ENCODE data around the gene CCDC116. TPM values are rescaled to one million over a fixed set of nuclear protein-coding genes. Genes with fewer than 3 reads are reported as not detected.
"Not testable (repeated sequence)": the region's sequence is repeated elsewhere in the genome, so short reads cannot be mapped to it uniquely, and the experiment has no call there.

Gene CCDC116
- total and polyA plus RNA-seq, 2 experiments from 2014 or later, result 0.57 to 0.94 TPM

DNA sequence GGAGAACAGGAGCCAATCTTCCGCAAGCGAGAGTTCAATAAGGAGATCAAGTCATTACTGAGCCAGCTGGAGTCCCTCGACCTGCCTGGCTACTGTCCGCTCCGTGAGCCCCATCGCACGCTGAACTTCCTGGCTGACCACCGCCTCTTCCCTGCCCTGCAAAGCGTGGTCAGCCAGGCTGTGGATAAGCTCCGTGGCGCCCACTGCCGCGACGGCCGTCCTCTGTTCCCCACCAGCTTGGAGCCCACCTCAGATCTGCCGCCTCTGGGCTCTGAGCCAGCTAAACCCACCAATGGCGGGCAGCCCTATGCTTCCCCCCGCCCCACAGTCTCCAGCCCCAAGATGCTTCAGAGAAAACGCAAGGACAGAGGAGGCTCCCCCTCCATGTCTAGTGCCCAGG is 2.3 kb downstream of the CCDC116 start:
- Histone ChIP-seq H3K27ac (no peak overlapping the region), H3K4me1 (ENCODE audit: low read depth) (no peaks in the 10 kb centered on the region), H3K4me3 (no peak overlapping the region), H3K9me3 (ENCODE audit: low read depth) (no peaks in the 10 kb centered on the region), H3K36me3 (no peaks in the 10 kb centered on the region), H3K27me3 (no peaks in the 10 kb centered on the region)
- no peak for DNase-seq (ENCODE audit: low read depth in 1 of 2, low spot score in 1 of 2)
- TF ChIP-seq, protein P1, sequence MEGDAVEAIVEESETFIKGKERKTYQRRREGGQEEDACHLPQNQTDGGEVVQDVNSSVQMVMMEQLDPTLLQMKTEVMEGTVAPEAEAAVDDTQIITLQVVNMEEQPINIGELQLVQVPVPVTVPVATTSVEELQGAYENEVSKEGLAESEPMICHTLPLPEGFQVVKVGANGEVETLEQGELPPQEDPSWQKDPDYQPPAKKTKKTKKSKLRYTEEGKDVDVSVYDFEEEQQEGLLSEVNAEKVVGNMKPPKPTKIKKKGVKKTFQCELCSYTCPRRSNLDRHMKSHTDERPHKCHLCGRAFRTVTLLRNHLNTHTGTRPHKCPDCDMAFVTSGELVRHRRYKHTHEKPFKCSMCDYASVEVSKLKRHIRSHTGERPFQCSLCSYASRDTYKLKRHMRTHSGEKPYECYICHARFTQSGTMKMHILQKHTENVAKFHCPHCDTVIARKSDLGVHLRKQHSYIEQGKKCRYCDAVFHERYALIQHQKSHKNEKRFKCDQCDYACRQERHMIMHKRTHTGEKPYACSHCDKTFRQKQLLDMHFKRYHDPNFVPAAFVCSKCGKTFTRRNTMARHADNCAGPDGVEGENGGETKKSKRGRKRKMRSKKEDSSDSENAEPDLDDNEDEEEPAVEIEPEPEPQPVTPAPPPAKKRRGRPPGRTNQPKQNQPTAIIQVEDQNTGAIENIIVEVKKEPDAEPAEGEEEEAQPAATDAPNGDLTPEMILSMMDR (IDR thresholded peaks at IDR 0.05; ENCODE audit: low read depth, low read length), result no peak

DNA sequence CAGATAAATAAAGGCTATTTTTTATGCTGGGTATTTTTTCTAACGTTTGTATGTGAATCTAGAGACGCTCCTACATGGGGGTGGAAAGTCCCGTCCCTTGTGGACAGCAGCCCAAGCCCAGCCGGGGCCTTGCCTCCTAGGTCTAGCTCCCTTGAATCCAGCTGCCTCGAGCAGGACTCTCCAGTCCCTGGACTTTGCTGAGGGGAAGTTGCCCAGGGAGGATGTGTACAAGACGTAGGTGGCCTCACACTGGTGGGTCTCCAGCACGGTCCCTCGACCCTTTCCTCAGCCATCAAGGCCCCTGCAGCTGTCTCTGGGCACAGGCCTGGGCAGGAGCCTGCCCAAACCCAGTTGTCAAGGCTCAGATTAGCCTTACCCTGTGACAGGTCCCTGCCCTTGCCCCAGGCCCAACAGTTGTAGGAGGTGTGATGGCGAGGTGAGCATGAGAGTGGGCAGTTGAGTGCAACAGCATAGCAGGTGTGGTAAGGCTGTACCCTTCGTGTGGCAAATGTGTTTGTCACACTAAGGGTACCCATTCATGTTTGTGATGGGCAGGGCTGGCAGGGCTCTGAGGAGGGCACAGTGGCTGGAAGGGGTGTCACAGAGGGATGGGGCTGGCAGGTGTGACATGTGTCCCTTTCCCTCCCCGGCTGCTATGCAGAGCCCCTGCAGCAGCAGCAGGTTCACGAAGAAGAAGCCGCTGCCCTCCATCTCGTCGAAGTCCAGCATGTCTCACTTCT is 3.4 kb downstream of the CCDC116 start:
- Histone ChIP-seq H3K4me1 (ENCODE audit: low read depth) (no peaks in the 10 kb centered on the region), H3K9me3 (ENCODE audit: low read depth) (no peaks in the 10 kb centered on the region), H3K4me3 (no peak overlapping the region), H3K27ac (no peak overlapping the region), H3K36me3 (no peaks in the 10 kb centered on the region), H3K27me3 (no peaks in the 10 kb centered on the region)
- no peak for DNase-seq (ENCODE audit: low read depth in 1 of 2, low spot score in 1 of 2)
- TF ChIP-seq, protein P1 (IDR thresholded peaks at IDR 0.05; ENCODE audit: low read depth, low read length), result no peak

DNA sequence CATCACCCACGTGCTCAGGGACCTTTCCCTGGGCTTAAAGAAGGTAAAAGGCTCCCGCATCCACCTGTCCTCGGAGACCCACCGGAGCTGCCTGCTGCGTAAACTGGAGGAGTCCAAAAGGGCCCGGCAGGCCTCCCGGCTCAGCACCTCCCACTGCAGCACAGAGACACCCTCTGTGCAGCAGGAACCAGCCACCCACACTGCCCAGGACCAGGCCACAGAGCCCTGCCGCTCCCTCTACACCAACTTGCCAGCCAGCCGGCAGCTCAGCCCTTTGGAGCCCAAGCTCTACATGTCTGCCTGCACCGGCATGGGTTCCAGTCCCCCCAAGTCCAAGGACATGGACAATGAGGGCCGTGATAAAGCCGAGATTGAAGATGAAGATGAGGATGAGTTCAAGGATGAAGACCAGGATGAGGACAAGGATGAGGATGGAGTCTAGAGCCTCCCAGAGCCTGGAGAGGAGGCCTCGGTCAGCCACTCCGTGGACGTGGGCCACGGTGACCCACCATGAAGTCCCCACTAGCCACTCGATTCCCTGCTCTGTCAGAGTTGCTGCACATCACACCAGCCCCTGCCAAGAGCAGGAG is 4.2 kb downstream of the CCDC116 start:
- Histone ChIP-seq H3K36me3 (no peaks in the 10 kb centered on the region), H3K4me1 (ENCODE audit: low read depth) (no peaks in the 10 kb centered on the region), H3K9me3 (ENCODE audit: low read depth) (no peaks in the 10 kb centered on the region), H3K27me3 (no peaks in the 10 kb centered on the region), H3K27ac (no peak overlapping the region), H3K4me3 (no peak overlapping the region)
- no peak for DNase-seq (ENCODE audit: low read depth in 1 of 2, low spot score in 1 of 2)
- TF ChIP-seq, protein P1 (IDR thresholded peaks at IDR 0.05; ENCODE audit: low read depth, low read length), result no peak

DNA sequence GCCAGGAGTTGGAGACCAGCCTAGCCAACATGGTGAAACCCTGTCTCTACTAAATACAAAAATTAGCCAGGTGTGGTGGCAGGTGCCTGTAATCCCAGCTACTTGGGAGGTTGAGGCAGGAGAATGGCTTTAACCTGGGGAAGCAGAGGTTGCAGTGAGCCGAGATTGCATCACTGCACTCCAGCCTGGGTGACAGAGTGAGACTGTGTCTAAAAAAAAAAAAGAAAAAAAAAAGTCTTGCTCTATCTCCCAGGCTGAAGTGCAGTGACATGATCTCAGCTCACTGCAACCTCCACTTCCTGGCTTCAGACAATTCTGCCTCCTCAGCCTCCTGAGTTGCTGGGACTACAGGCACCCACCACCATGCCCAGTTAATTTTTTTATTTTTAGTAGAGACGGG is 4.9 kb downstream of the CCDC116 start:
- not testable (repeated sequence) for H3K36me3 ChIP-seq; DNase-seq (ENCODE audit: low read depth in 1 of 2, low spot score in 1 of 2); H3K4me1 ChIP-seq (ENCODE audit: low read depth); H3K27me3 ChIP-seq; H3K4me3 ChIP-seq; H3K27ac ChIP-seq; H3K9me3 ChIP-seq (ENCODE audit: low read depth)

DNA sequence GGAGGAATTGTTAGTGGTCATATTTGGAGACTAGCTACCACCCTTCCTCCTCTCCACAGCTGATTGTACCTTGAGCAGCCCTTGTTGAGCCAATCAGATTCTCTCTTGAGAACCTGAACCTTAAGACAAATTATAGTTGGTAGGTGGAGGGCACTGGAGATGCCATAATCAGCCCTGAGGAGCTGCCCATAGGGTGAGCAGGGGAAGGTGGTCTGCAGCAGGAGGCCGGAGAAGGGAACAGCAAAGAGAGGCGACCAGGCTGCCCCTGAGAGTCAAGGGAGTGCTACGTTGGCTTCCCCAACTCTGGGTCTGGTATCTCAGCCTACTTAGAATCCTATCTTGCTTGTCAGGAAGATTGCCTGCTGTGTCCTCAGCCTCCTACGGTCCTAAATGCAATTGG is 6.8 kb downstream of the CCDC116 start:
- no peaks in the 10 kb centered on the region for H3K9me3 ChIP-seq (ENCODE audit: low read depth)
- no peak overlapping the region for H3K4me3 ChIP-seq
- H3K27ac ChIP-seq, result no peak overlapping the region
- TF ChIP-seq, protein P1 (IDR thresholded peaks at IDR 0.05; ENCODE audit: low read depth, low read length), result no peak
- no peak for DNase-seq (ENCODE audit: low read depth in 1 of 2, low spot score in 1 of 2)
- no peaks in the 10 kb centered on the region for H3K4me1 ChIP-seq (ENCODE audit: low read depth)
- H3K36me3 ChIP-seq, result no peaks in the 10 kb centered on the region
- H3K27me3 ChIP-seq, result no peaks in the 10 kb centered on the region

DNA sequence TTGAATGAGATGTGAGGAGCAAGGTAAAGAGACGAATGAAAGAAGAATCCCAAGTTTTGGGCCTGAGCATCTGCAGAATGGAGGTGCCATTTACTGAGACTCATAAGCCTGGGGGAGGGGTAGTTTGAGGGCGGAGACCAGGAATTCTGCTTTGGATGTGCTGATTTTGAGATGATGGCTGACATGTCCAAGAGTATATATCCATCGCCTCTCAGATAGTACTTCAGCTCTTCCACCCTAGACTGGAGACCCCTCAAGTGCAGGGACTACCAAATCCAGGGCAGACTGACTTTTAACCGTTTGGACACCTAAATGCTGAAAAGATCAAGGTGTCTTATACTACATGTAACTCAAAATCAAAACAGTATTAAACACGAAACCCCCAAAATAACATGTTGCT is 8.2 kb downstream of the CCDC116 start:
- TF ChIP-seq, protein P1 (IDR thresholded peaks at IDR 0.05; ENCODE audit: low read depth, low read length), result no peak
- H3K4me3 ChIP-seq, result no peak overlapping the region

More for the DNA sequence above, 8.2 kb downstream of the CCDC116 start:
- no peaks in the 10 kb centered on the region for H3K36me3 ChIP-seq
- H3K9me3 ChIP-seq (ENCODE audit: low read depth), result no peaks in the 10 kb centered on the region
- DNase-seq (ENCODE audit: low read depth in 1 of 2, low spot score in 1 of 2), result no peak
- H3K4me1 ChIP-seq (ENCODE audit: low read depth), result no peaks in the 10 kb centered on the region
- no peak overlapping the region for H3K27ac ChIP-seq
- H3K27me3 ChIP-seq, result no peaks in the 10 kb centered on the region

Measured in cardiac muscle cell (in vitro differentiated cells and primary cell).